Measurements from ENCODE around the gene JARID2. TPM values are rescaled to one million over a fixed set of nuclear protein-coding genes. Genes with fewer than 3 reads are reported as not detected.
A peak's percentile ranks its signal among the peaks of the same experiment; 100 is the strongest.

The JARID2 gene
- total and polyA plus RNA-seq, 7 experiments from 2014 or later = 6.9 to 39.6 (median 24.1) TPM

DNA sequence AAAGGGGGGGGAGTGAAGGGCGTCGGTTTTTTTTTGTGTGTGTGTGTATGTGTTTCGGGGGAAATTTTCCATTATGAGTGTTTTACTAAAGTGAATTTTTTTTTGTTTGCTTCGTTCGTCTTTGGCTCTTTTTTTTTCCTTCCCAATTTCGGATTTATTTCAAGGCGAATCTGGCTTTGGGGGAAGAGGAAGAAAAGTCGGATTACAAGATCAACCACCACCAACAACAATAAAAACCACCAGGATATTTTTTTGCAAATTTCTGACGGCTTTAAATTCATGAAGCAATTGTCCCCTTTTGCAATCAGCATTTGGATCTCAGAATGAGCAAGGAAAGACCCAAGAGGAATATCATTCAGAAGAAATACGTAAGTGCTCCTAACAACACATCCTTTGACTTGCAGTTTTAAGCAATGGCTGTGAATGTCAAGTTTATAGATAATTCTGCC lies 372 bp downstream of the JARID2 start:
- intact Hi-C loops (cut with micrococcal nuclease) = loop anchor here (1.0 to 10.0 kb wide), 18 partner anchors 36 to 1534 kb away; partner anchors contain the start of genes ATXN1 (in 1 of the 2), CD83 (in 1 of the 2), DTNBP1 (in 1 of the 2) and MCUR1 (in 1 of the 2)

GRCh38 chr6:15246666-15247499 lies 1.0 kb downstream of the JARID2 start:
- Histone ChIP-seq H3K27me3 (ENCODE audit: control insufficient read depth in 2 of 2, insufficient read depth in 2 of 2, low read length in 2 of 2) (no peaks in the 10 kb centered on the region), H3K4me1 (ENCODE audit: control insufficient read depth in 2 of 2, insufficient read depth in 2 of 2, low read length in 2 of 2) (peaks cover 10 to 18% of the 10 kb centered on the region in 2 donors), H3K36me3 (ENCODE audit: control insufficient read depth in 2 of 3, insufficient read depth in 3 of 3, low read length in 3 of 3) (peaks cover 0 to 11% (median 0%) of the 10 kb centered on the region in 3 experiments), H3K4me3 (ENCODE audit: low read length) (peak overlapping the region; percentile 93), H3K9me3 (ENCODE audit: control insufficient read depth in 2 of 3, low read length in 3 of 3) (no peaks in the 10 kb centered on the region), H3K27ac (ENCODE audit: low read depth, low read length) (peak overlapping the region; percentile 93)
- H3K27me3 Mint-ChIP-seq = peaks cover 0 to 2% (median 0%) of the 10 kb centered on the region in 5 donors
- intact Hi-C loops (cut with micrococcal nuclease) = loop anchor here (1.0 to 10.0 kb wide), 18 partner anchors 35 to 1535 kb away; partner anchors contain the start of genes ATXN1 (in 1 of the 2), CD83 (in 1 of the 2), DTNBP1 (in 1 of the 2) and MCUR1 (in 1 of the 2)
- peaks cover 0 to 4% (median 0%) of the 10 kb centered on the region in 5 donors for H3K36me3 Mint-ChIP-seq
- ChIA-PET CTCF (interaction anchor here (0.6 to 1.1 kb wide), 2 partner anchors 193 to 1892 kb away, joined by 3 to 4 read pairs; no protein-coding TSS in a partner anchor), POLR2A (interaction anchor here (0.8 to 1.2 kb wide), 3 partner anchors 14 to 192 kb away, joined by 3 to 5 read pairs (median 3); no protein-coding TSS in a partner anchor)
- H3K4me3 Mint-ChIP-seq = peak overlapping the region; percentile 94 to 100 (median 99)
- H3K4me1 Mint-ChIP-seq = peaks cover 26 to 52% (median 39%) of the 10 kb centered on the region in 7 donors
- peaks cover 0 to 5% (median 0%) of the 10 kb centered on the region in 11 donors for H3K9me3 Mint-ChIP-seq
- DNase-seq (peak in 6 of 9 donors; percentile 38 to 70 (median 48)), ATAC-seq (no peak)
- peak overlapping the region; percentile 94 to 99 (median 97) for H3K27ac Mint-ChIP-seq

More for the DNA sequence above, 372 bp downstream of the JARID2 start:
- Histone ChIP-seq H3K9me3 (ENCODE audit: control insufficient read depth in 2 of 3, low read length in 3 of 3) (no peaks in the 10 kb centered on the region), H3K36me3 (ENCODE audit: control insufficient read depth in 2 of 3, insufficient read depth in 3 of 3, low read length in 3 of 3) (peaks cover 0 to 11% (median 0%) of the 10 kb centered on the region in 3 experiments), H3K4me1 (ENCODE audit: control insufficient read depth in 2 of 2, insufficient read depth in 2 of 2, low read length in 2 of 2) (peaks cover 8 to 15% of the 10 kb centered on the region in 2 donors), H3K27me3 (ENCODE audit: control insufficient read depth in 2 of 2, insufficient read depth in 2 of 2, low read length in 2 of 2) (no peaks in the 10 kb centered on the region), H3K4me3 (ENCODE audit: low read length) (peak overlapping the region; percentile 93), H3K27ac (ENCODE audit: low read depth, low read length) (peak overlapping the region; percentile 93)
- DNase-seq (peak in 1 of 9 donors; percentile 48), ATAC-seq (no peak)
- peak overlapping the region; percentile 94 to 100 (median 99) for H3K4me3 Mint-ChIP-seq
- ChIA-PET POLR2A (interaction anchor here (1.2 kb wide), 1 partner anchor 133 kb away, joined by 3 read pairs; no protein-coding TSS in a partner anchor), CTCF (no interaction called here)
- H3K9me3 Mint-ChIP-seq = peaks cover 0 to 5% (median 0%) of the 10 kb centered on the region in 11 donors
- H3K27me3 Mint-ChIP-seq = peaks cover 0 to 2% (median 0%) of the 10 kb centered on the region in 5 donors
- peaks cover 0 to 3% (median 0%) of the 10 kb centered on the region in 5 donors for H3K36me3 Mint-ChIP-seq
- peaks cover 20 to 46% (median 33%) of the 10 kb centered on the region in 7 donors for H3K4me1 Mint-ChIP-seq
- H3K27ac Mint-ChIP-seq = peak overlapping the region; percentile 94 to 99 (median 97)

- peak overlapping the region; percentile 93 for H3K27ac ChIP-seq (ENCODE audit: low read depth, low read length)
- peaks cover 0 to 5% (median 0%) of the 10 kb centered on the region in 11 donors for H3K9me3 Mint-ChIP-seq
- ATAC-seq = peak; percentile 20
- intact Hi-C loops (cut with micrococcal nuclease) = loop anchor here (2.0 to 10.0 kb wide), 20 partner anchors 17 to 1535 kb away; partner anchors contain the start of genes ATXN1 (in 1 of the 2), CD83 (in 1 of the 2), DTNBP1 (in 1 of the 2) and MCUR1 (in 1 of the 2)
- H3K36me3 ChIP-seq (ENCODE audit: control insufficient read depth in 2 of 3, insufficient read depth in 3 of 3, low read length in 3 of 3) = peaks cover 0 to 11% (median 0%) of the 10 kb centered on the region in 3 experiments
- no peaks in the 10 kb centered on the region for H3K27me3 ChIP-seq (ENCODE audit: control insufficient read depth in 2 of 2, insufficient read depth in 2 of 2, low read length in 2 of 2)
- peak in 8 of 9 donors; percentile 24 to 64 (median 48) for DNase-seq
- peaks cover 0 to 6% (median 0%) of the 10 kb centered on the region in 5 donors for H3K36me3 Mint-ChIP-seq
- peak overlapping the region; percentile 93 for H3K4me3 ChIP-seq (ENCODE audit: low read length)
- peaks cover 0 to 2% (median 0%) of the 10 kb centered on the region in 5 donors for H3K27me3 Mint-ChIP-seq
- peaks cover 34 to 61% (median 48%) of the 10 kb centered on the region in 7 donors for H3K4me1 Mint-ChIP-seq
- peak overlapping the region; percentile 94 to 100 (median 99) for H3K4me3 Mint-ChIP-seq
- H3K9me3 ChIP-seq (ENCODE audit: control insufficient read depth in 2 of 3, low read length in 3 of 3) = no peaks in the 10 kb centered on the region
- H3K4me1 ChIP-seq (ENCODE audit: control insufficient read depth in 2 of 2, insufficient read depth in 2 of 2, low read length in 2 of 2) = peaks cover 16 to 24% of the 10 kb centered on the region in 2 donors
- ChIA-PET POLR2A (interaction anchor here (0.7 to 1.4 kb wide), 7 partner anchors 13 to 971 kb away, joined by 3 to 6 read pairs (median 3); no protein-coding TSS in a partner anchor), CTCF (interaction anchor here (0.6 to 1.1 kb wide), 2 partner anchors 192 to 1893 kb away, joined by 3 to 4 read pairs; no protein-coding TSS in a partner anchor)
- peak overlapping the region; percentile 94 to 100 (median 98) for H3K27ac Mint-ChIP-seq
These were observed 1.9 kb downstream of the JARID2 start for GRCh38 chr6:15247500-15248450.

DNA sequence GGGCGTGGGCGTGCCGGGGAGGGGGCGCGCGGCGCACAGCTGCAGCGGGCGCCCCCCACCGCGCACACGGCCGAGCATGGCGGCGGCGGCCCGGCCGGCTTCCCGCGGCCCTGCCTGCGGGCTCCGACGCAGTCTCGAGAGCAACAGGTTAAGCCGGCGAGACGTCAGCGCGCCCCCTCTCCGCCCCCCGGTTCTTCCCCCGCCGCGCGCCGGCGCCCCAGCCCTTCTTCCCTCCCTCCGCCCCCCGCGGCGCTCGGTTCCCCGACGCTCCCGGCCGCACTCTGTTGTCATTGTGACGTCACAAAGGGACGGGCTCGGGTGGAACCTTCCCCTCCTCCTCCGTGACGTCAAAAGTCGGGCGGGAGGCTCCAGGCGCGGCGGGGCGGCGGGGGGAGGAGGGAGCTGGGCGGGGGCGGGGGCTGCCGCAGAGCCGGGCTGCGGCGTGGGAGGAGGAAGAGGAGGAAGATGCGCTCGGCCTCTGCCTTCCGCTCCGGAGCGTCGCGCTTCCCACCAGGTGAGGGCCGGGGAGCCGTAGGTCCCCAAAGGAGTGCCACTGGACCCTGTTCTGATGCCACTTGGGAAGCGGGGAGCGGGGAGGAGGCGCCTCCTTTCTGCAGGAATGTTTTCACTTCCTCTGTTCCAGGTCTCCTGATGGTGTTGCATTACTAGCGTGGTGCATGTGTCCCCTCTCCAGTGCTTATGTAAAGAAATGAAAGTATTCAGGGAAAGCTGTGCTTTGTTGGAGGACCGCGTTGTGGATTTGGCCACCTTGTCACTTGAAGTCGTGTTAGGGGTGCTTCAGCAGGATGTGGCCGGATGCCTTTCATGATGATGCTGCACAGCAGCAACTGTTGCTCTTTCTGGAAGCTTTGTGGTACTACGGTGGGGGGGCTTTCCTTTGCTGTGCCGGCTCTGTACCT lies 2.8 kb downstream of the JARID2 start:
- H3K27ac ChIP-seq (ENCODE audit: low read depth, low read length) = peak overlapping the region; percentile 90
- Mint-ChIP-seq H3K9me3 (peaks cover 0 to 5% (median 0%) of the 10 kb centered on the region in 11 donors), H3K27ac (peak overlapping the region; percentile 98 to 100 (median 100)), H3K27me3 (peaks cover 0 to 2% (median 0%) of the 10 kb centered on the region in 5 donors), H3K4me3 (peak overlapping the region; percentile 88 to 100 (median 99)), H3K36me3 (peaks cover 0 to 12% (median 0%) of the 10 kb centered on the region in 5 donors), H3K4me1 (peaks cover 44 to 70% (median 57%) of the 10 kb centered on the region in 7 donors)
- intact Hi-C loops (cut with micrococcal nuclease) = loop anchor here (1.0 to 10.0 kb wide), 27 partner anchors 9 to 1536 kb away; partner anchors contain the start of genes ATXN1 (in 1 of the 2), CD83 (in 1 of the 2), DTNBP1 (in 1 of the 2) and MCUR1 (in 1 of the 2)
- H3K27me3 ChIP-seq (ENCODE audit: control insufficient read depth in 2 of 2, insufficient read depth in 2 of 2, low read length in 2 of 2) = no peaks in the 10 kb centered on the region
- peaks cover 0 to 11% (median 0%) of the 10 kb centered on the region in 3 experiments for H3K36me3 ChIP-seq (ENCODE audit: control insufficient read depth in 2 of 3, insufficient read depth in 3 of 3, low read length in 3 of 3)
- peaks cover 24 to 33% of the 10 kb centered on the region in 2 donors for H3K4me1 ChIP-seq (ENCODE audit: control insufficient read depth in 2 of 2, insufficient read depth in 2 of 2, low read length in 2 of 2)
- H3K9me3 ChIP-seq (ENCODE audit: control insufficient read depth in 2 of 3, low read length in 3 of 3) = no peaks in the 10 kb centered on the region
- POLR2A ChIA-PET = interaction anchor here (0.6 to 1.4 kb wide), 9 partner anchors 11 to 972 kb away, joined by 3 to 6 read pairs (median 3); no protein-coding TSS in a partner anchor
- CTCF ChIA-PET = interaction anchor here (0.6 to 0.9 kb wide), 2 partner anchors 78 to 113 kb away, joined by 4 read pairs; no protein-coding TSS in a partner anchor
- peak; percentile 92 to 99 (median 97) for DNase-seq
- peak overlapping the region; percentile 92 for H3K4me3 ChIP-seq (ENCODE audit: low read length)
- peak; percentile 74 for ATAC-seq
